Keratinocyte (primary cell): ENCODE data around the gene REV3L.

Source experiments
- EZH2 ChIP-seq: IDR thresholded peaks from one replicate; pipeline ENCODE4 v1.6.1; 2012; ENCODE audit warnings: inconsistent platforms, mild to moderate bottlenecking, low read length, moderate library complexity
- TF ChIP-seq, protein P1 (sequence below), 3 experiments: IDR thresholded peaks in 1 of 3; conservative IDR thresholded peaks in 1 of 3; optimal IDR thresholded peaks in 1 of 3; 2 replicates in 2 of 3; 3 replicates in 1 of 3; pipeline versions ENCODE3 to v1.5.1; 2011; ENCODE audit warnings: low read length in 3 of 3, mild to moderate bottlenecking in 3 of 3, moderate library complexity in 2 of 3, control low read depth in 1 of 3, inconsistent platforms in 1 of 3; ENCODE audit not compliant: insufficient read depth in 2 of 3; ENCODE audit errors: extremely low read depth in 1 of 3

DNA sequence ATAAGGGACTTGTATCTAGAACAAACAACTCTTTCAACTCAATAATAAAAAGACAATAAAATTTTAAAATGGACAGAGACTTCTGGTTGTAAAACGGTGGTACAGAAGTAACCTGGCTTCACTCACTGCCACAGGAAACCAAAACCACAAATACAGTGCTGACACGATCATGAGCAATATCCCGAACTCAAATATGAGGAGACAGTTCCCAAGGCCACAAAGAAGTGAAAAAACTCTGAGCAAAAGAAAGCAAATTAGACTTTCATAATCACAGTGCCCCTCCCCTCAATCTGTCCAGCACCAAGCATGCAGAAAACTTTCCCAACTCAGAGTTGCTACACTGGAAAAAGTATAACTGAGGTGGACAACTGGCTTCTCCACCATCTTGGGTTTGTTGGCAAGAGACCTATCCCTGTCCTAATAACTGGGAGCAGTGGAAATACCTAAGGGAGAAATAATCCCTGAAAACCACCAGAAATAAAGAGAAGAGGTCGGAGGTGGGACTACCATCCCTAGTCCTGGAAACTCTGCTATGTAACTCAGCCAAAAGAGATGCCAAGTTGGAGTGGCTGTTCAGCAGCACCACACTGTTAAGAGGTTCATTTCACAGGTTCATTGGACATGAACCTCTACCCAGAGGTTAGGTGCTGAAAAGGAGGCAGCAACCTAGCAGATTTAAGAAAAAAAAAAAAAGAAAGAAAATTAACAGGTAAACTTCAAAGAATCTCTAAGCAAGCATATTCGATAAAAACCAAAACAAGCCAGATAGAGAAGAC, 55.5 kb downstream of the REV3L start:
- TF ChIP-seq, protein P1, sequence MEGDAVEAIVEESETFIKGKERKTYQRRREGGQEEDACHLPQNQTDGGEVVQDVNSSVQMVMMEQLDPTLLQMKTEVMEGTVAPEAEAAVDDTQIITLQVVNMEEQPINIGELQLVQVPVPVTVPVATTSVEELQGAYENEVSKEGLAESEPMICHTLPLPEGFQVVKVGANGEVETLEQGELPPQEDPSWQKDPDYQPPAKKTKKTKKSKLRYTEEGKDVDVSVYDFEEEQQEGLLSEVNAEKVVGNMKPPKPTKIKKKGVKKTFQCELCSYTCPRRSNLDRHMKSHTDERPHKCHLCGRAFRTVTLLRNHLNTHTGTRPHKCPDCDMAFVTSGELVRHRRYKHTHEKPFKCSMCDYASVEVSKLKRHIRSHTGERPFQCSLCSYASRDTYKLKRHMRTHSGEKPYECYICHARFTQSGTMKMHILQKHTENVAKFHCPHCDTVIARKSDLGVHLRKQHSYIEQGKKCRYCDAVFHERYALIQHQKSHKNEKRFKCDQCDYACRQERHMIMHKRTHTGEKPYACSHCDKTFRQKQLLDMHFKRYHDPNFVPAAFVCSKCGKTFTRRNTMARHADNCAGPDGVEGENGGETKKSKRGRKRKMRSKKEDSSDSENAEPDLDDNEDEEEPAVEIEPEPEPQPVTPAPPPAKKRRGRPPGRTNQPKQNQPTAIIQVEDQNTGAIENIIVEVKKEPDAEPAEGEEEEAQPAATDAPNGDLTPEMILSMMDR (optimal IDR thresholded peaks at IDR 0.05 in 1 of 3, IDR thresholded peaks at IDR 0.05 in 1 of 3, conservative IDR thresholded peaks at IDR 0.05 in 1 of 3; ENCODE audit: extremely low read depth in 1 of 3, insufficient read depth in 2 of 3, low read length in 3 of 3): no peak
- TF ChIP-seq EZH2: no peak
